IPS-20b (cell line): ENCODE results near the gene FABP6.

Source experiments
- H3K27ac ChIP-seq: one replicate; pipeline ENCODE4 v1.5.1; 2013; ENCODE audit warnings: low read length
- H3K27me3 ChIP-seq: 2 replicates; pipeline ENCODE4 v1.6.1; 2013; ENCODE audit warnings: mild to moderate bottlenecking, low read length, inconsistent platforms; ENCODE audit not compliant: insufficient read depth
- H3K36me3 ChIP-seq: 2 replicates; pipeline ENCODE4 v1.6.1; 2013; ENCODE audit warnings: low read depth, mild to moderate bottlenecking, inconsistent platforms, low read length, moderate library complexity; ENCODE audit not compliant: insufficient read depth
- H3K4me1 ChIP-seq: 2 replicates; pipeline ENCODE4 v1.6.1; 2013; ENCODE audit warnings: mild to moderate bottlenecking, control low read depth, inconsistent platforms, low read length, moderate library complexity; ENCODE audit not compliant: insufficient read depth
- H3K4me3 ChIP-seq: 2 replicates; pipeline ENCODE4 v1.5.1; 2013; ENCODE audit warnings: mild to moderate bottlenecking, low read length, inconsistent platforms
- H3K9ac ChIP-seq: 2 replicates; pipeline ENCODE4 v1.6.1; 2013; ENCODE audit warnings: low read depth, mild to moderate bottlenecking, inconsistent platforms, low read length, moderate library complexity
- H3K9me3 ChIP-seq: 2 replicates; pipeline ENCODE4 v1.6.1; 2013; ENCODE audit warnings: mild to moderate bottlenecking, low read depth, low read length, inconsistent platforms; ENCODE audit not compliant: insufficient read depth

The FABP6 gene

DNA sequence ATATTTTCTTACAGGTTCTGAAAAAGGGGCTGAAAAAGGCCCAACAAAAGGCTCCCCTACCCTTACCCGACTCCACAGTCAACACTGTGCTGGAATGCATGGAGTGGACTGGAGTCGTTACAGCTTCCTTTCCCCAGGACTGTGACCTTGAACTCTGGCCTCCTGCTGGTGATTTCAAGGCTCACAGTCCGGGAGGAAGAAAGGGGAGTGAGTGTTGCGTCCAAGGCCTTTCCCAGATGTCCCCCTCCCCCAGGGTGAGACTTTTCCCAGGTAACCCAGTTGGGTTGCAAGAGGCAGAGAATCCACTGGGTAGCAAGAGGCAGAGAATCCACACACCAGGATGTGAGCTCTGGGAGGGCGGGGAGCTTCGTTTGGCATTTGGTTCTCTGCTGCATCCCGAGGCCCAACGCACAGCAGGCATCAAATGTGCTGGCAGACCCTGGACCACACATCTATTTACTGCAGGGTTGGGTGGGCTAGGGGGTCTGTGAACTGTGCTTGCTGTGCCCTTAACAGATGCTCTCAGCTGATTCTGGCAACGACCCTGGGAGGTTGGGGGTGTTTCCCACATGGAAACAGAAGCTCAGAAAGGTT lies 37.5 kb downstream of the FABP6 start:
- no peaks in the 10 kb centered on the region for H3K27me3 ChIP-seq
- no peak overlapping the region for H3K27ac ChIP-seq
- no peaks in the 10 kb centered on the region for H3K9me3 ChIP-seq
- peaks cover 26% of the 10 kb centered on the region for H3K36me3 ChIP-seq
- peak overlapping the region; percentile 8; the same call in 1 of the 2 replicates for H3K4me3 ChIP-seq
- peaks cover 46% of the 10 kb centered on the region for H3K4me1 ChIP-seq
- H3K9ac ChIP-seq, result peak overlapping the region; percentile 26; the same call in 1 of the 2 replicates

DNA sequence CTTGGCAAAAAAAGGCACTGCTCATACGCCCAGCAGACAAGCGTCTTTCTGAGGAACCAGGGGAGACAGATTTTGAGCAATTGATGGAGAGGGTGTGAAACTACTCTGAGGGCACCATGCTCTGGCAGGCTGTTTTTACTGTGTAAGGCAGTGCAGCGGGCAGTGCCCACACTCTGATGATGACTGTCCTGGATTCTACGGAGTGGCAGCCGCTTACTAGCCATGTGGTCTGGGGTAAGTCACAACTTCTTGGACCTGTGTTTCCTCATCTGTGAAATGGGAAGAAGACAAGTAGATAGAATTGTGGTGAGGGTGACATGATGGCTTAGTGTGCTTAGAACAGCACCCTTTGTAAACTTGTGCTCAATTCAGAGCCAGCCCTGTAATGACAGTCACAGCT lies 38.8 kb downstream of the FABP6 start:
- Histone ChIP-seq H3K9ac (no peak overlapping the region), H3K27ac (no peak overlapping the region), H3K4me3 (no peak overlapping the region), H3K9me3 (no peaks in the 10 kb centered on the region), H3K36me3 (peaks cover 31% of the 10 kb centered on the region), H3K4me1 (peaks cover 48% of the 10 kb centered on the region), H3K27me3 (no peaks in the 10 kb centered on the region)

DNA sequence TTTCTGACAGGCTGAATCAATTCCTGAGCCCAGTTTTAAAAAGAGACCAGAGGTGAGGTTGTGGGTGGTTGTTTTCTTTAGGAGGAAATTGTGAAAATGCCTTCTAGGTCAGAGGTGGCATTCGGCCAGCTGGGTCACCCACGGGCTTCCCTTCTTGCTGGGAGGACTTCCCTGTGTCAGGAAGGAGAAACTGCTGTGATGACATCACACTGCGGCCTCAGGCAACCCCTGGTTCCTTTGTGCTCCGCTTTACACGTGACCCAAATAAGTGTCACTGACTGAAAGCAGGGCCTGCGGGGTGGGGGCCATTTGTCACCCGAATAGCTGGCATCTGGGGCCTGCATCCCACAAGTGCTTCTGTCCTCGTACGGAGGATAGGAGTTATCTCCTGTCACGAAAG lies 39.7 kb downstream of the FABP6 start:
- Histone ChIP-seq H3K4me3 (no peak overlapping the region), H3K27ac (no peak overlapping the region), H3K9me3 (no peaks in the 10 kb centered on the region), H3K4me1 (peaks cover 48% of the 10 kb centered on the region), H3K36me3 (peaks cover 33% of the 10 kb centered on the region), H3K27me3 (no peaks in the 10 kb centered on the region), H3K9ac (no peak overlapping the region)

DNA sequence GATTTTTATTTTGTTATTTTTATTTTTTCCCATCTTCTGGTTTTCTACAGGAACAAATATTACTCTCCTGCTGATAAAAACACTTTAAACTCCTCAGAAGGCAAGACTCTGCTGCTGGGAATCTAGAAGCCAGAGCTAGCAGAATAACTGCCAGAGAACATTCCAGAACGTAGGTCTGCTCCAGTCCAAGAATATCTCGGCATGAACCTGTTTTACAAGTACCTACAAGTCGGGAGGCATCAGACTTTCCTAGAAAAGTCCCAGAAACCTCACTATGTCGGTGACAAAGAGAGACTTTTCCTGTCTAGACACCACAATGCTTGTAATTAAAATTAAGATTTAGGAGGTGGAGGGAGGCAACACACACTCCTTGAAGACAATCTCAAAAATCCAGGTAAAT lies 41.4 kb downstream of the FABP6 start:
- Histone ChIP-seq H3K27ac (no peak overlapping the region), H3K9ac (no peak overlapping the region), H3K27me3 (no peaks in the 10 kb centered on the region), H3K4me3 (no peak overlapping the region), H3K36me3 (peaks cover 49% of the 10 kb centered on the region), H3K4me1 (peaks cover 47% of the 10 kb centered on the region), H3K9me3 (no peaks in the 10 kb centered on the region)

DNA sequence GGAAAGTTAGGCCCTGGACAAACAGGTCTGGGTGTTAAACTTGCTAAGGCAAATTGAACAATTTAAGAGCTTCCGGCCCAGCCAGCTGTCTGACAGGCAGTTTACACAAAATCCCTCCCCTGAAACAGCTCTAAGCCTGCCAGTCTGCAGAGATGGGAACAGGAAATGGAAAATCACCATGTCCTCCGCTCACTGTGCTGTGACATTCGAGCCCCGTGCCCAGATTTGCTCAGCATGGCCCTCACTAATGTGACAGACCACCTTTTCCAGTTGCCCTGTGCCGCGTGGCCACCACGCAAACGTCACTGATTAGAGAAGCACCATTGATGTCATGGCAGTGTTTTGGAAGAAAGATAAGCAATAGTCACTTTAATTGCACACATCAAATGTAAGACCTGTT lies 42.1 kb downstream of the FABP6 start:
- Histone ChIP-seq H3K4me3 (no peak overlapping the region), H3K36me3 (peaks cover 56% of the 10 kb centered on the region), H3K9me3 (no peaks in the 10 kb centered on the region), H3K27ac (no peak overlapping the region), H3K4me1 (peaks cover 41% of the 10 kb centered on the region), H3K27me3 (no peaks in the 10 kb centered on the region), H3K9ac (peak overlapping the region; percentile 15; the same call in 1 of the 2 replicates)

DNA sequence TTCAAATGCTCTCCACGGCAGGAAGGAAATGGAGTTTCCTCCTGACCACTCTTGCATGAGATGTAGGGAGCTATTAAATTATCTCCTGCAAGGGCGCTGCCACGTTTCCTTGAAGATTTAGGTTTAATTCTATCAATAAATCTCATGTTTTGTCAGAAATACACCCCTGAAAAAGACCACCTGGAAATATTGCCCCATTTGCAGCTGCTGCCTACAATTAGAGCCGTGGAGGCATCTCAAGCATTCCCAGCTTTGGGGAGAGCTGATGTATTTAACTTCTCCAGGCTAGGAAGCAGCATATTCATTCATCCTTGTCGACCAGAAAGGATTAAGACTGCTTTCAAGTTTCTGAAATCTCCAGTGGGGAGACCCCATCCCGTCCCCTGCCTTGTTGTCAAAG lies 42.5 kb downstream of the FABP6 start:
- H3K27ac ChIP-seq, result no peak overlapping the region
- peaks cover 36% of the 10 kb centered on the region for H3K4me1 ChIP-seq
- peaks cover 58% of the 10 kb centered on the region for H3K36me3 ChIP-seq

DNA sequence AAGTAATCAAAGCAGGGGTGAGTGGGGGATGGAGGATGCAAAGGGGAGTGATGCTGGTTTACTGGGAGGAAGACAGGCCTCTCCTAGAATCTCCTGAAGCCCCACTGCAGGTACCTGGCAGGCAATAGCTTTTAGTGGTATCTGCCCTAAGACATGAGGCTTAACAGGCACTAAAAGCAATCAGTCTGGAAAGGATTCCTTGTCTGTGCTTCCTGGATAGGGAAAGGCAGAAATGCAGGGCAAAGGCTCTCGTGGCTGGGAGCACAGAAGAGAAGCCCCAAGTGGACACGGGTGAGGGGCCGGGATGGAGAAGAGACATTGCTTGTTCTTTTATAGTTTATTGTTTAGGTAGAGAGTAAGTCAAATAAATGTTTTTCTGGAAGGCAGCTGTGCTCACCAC lies 43.0 kb downstream of the FABP6 start:
- Histone ChIP-seq H3K36me3 (peaks cover 62% of the 10 kb centered on the region), H3K4me1 (peaks cover 32% of the 10 kb centered on the region), H3K9me3 (no peaks in the 10 kb centered on the region), H3K4me3 (no peak overlapping the region), H3K27ac (no peak overlapping the region), H3K27me3 (no peaks in the 10 kb centered on the region), H3K9ac (peak overlapping the region; percentile 15; the same call in 1 of the 2 replicates)

More for the DNA sequence above, 42.5 kb downstream of the FABP6 start:
- H3K9me3 ChIP-seq, result no peaks in the 10 kb centered on the region
- H3K9ac ChIP-seq, result peak overlapping the region; percentile 15; the same call in 1 of the 2 replicates
- no peaks in the 10 kb centered on the region for H3K27me3 ChIP-seq
- H3K4me3 ChIP-seq, result no peak overlapping the region

DNA sequence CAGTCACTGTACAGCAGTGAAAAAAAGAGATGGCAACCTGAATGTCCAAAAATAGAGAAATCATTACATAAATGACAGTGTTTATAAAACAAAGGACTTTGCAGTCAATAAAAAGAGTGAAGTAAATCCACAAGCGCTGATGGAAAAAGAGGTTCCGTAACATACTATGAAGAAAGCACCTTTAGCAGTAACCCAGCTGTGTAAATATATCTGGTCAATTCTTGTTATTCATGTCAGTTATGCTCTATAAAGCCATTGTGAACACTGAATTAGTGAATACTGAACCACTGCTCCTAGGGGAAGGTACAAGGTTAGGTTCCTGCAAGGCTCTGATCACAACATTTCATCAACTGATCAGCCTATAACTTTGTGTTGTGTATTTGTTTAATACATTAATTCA lies 43.6 kb downstream of the FABP6 start:
- peaks cover 64% of the 10 kb centered on the region for H3K36me3 ChIP-seq
- H3K27ac ChIP-seq, result no peak overlapping the region
- peaks cover 26% of the 10 kb centered on the region for H3K4me1 ChIP-seq
- H3K4me3 ChIP-seq, result no peak overlapping the region
- no peaks in the 10 kb centered on the region for H3K9me3 ChIP-seq
- H3K27me3 ChIP-seq, result no peaks in the 10 kb centered on the region
- no peak overlapping the region for H3K9ac ChIP-seq

DNA sequence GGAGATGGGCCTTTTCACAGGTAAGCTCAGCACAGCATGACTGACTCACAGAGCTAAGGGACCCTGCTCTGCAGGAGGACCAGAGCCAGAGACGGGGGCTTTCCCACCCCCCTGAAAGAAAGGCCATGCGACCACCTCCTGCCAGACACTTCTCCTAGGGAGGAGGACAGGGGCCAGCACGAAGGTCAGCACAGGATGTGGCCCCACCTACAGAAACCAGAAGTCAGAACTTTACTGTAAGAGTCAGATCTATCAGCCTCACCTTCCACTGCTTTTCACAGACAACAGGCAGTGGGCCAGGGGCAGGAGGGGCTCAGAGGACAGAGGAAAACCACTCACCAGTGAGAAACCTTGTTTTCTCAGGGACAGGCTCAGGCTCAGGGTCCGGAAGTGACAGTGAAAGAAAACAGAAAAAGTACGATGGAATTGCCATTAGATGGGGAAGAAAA lies 45.2 kb downstream of the FABP6 start:
- Histone ChIP-seq H3K27me3 (no peaks in the 10 kb centered on the region), H3K27ac (no peak overlapping the region), H3K36me3 (peaks cover 64% of the 10 kb centered on the region), H3K4me1 (peaks cover 24% of the 10 kb centered on the region), H3K9me3 (no peaks in the 10 kb centered on the region), H3K9ac (no peak overlapping the region), H3K4me3 (no peak overlapping the region)

DNA sequence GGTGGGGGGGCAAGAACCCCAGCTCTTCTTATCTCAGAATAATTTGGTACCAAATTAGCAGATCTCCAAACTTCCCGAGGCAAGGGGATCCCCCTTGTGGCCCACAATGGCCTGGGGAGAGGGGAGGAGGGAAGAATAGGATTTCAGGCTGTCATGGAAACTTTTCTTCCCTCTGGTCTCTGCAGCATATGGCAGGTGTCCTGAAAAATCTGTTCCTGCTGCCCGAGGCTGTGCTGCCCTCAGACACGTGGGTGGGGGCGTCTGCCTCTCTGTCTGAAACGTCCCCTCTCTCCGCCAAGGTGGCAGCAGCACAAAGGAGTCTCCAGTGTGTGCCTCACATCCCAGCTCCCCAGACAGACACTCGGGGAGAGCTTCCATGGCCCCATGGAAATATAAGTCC lies 49.0 kb downstream of the FABP6 start:
- Histone ChIP-seq H3K4me3 (no peak overlapping the region), H3K4me1 (peaks cover 14% of the 10 kb centered on the region; the same call in 1 of the 2 replicates), H3K27me3 (no peaks in the 10 kb centered on the region), H3K36me3 (peaks cover 64% of the 10 kb centered on the region), H3K9ac (no peak overlapping the region), H3K27ac (no peak overlapping the region), H3K9me3 (no peaks in the 10 kb centered on the region)

DNA sequence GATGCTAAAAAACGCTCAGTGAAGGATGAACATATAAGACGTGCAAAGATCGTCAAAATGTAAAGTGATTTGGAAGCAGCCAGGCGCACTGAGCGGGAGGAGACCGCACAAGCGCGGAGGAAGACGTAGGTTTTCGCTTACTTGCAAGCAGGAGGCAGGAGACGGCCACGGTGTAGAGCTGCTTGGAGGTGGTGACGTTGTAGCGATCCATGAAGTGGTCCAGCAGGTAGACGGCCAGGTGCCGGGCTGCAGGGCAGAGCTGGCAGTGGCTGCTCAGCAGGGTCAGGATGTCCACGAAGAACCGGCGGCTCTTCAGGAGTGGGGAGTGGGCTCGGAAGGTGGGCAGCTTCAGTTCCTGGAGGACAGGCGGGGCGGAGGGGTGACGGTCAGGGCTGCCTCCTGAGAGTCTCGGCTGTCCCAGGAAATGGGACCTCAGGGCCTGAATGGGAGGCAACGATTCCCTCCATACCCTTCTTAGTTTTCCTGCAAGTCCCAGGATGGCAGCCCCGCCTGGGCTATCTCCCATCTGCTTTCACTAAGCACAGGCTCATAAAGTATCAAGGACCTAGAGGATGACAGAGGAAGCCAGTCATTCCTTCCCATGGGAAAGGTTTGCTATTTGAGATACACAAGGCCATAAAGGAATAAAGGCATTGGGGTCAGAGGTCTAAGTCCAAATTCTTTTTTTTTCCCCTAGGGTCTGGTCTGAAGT lies 51.2 kb downstream of the FABP6 start:
- Histone ChIP-seq H3K4me1 (peaks cover 14% of the 10 kb centered on the region; the same call in 1 of the 2 replicates), H3K36me3 (peaks cover 56% of the 10 kb centered on the region), H3K9ac (no peak overlapping the region), H3K27me3 (no peaks in the 10 kb centered on the region), H3K27ac (no peak overlapping the region), H3K4me3 (no peak overlapping the region), H3K9me3 (no peaks in the 10 kb centered on the region)

DNA sequence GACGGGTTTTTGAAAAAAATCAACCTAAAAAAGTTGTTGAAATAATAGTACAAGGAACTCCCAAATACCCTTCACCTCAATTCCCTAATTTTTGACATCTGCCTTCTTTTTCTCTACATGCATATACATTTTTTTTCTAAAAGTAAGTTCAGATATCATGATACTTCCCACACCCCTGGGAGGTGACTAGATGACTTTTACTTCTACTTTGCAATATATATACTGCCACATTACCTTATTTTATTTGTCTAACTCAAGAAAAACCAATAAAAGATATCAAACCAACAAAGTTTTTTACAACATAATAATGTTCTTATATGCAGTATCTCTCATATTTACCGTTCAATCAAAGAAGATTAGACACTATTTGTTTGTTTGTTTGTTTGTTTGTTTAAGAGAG lies 52.0 kb downstream of the FABP6 start:
- Histone ChIP-seq H3K9me3 (no peaks in the 10 kb centered on the region), H3K27me3 (no peaks in the 10 kb centered on the region), H3K36me3 (peaks cover 49% of the 10 kb centered on the region), H3K9ac (no peak overlapping the region), H3K4me3 (no peak overlapping the region), H3K4me1 (peaks cover 14% of the 10 kb centered on the region; the same call in 1 of the 2 replicates), H3K27ac (no peak overlapping the region)
